Measurements from ENCODE around the gene PTGFRN. TPM values are rescaled to one million over a fixed set of nuclear protein-coding genes. Genes with fewer than 3 reads are reported as not detected.

Gene PTGFRN
- total and polyA plus RNA-seq, 2 of the 4 experiments (the other 2 are of a cell fraction): 0.90 to 1.1 TPM

- Histone ChIP-seq H3K27me3 (ENCODE audit: control insufficient read depth, insufficient read depth, low read length) (peaks cover 2% of the 10 kb centered on the region; the same call in 1 of the 2 replicates), H3K9me3 (ENCODE audit: control insufficient read depth, insufficient read depth, low read length) (no peaks in the 10 kb centered on the region), H3K27ac (ENCODE audit: insufficient read depth, low read length) (no peak overlapping the region), H3K23ac (ENCODE audit: low read depth, low read length) (no peak overlapping the region), H2BK15ac (ENCODE audit: low read depth, low read length) (no peak overlapping the region), H3K14ac (replicated peaks; ENCODE audit: low read depth, low read length) (no peak overlapping the region), H4K20me1 (ENCODE audit: insufficient read depth, low read length) (no peaks in the 10 kb centered on the region), H3K4me1 (ENCODE audit: control insufficient read depth, insufficient read depth, low read length) (no peaks in the 10 kb centered on the region), H3K36me3 (ENCODE audit: control insufficient read depth, insufficient read depth, low read length) (no peaks in the 10 kb centered on the region), H3K4me3 (ENCODE audit: insufficient read depth, low read depth, low read length) (no peak overlapping the region), H2BK5ac (ENCODE audit: low read depth, low read length, poor library complexity, severe bottlenecking) (no peak overlapping the region), H2BK20ac (ENCODE audit: low read depth, low read length) (no peak overlapping the region), H2AK5ac (ENCODE audit: low read depth, low read length) (no peak overlapping the region), H2BK120ac (ENCODE audit: low read depth, low read length) (no peak overlapping the region), H3K9me1 (ENCODE audit: insufficient read depth, low read length) (no peaks in the 10 kb centered on the region), H2AFZ (replicated peaks; ENCODE audit: low read length, poor library complexity) (no peak overlapping the region), H3K9ac (ENCODE audit: low read depth, low read length) (no peak overlapping the region), H3K4ac (ENCODE audit: low read depth, low read length) (no peak overlapping the region), H3K4me2 (ENCODE audit: low read depth, low read length) (no peak overlapping the region), H3K18ac (ENCODE audit: low read depth, low read length) (no peak overlapping the region), H2AK9ac (replicated peaks; ENCODE audit: low read depth, low read length, poor library complexity) (no peak overlapping the region), H4K5ac (ENCODE audit: low read depth, low read length) (no peak overlapping the region), H3K79me1 (ENCODE audit: low read depth in 1 of 2, low read length in 2 of 2) (no peaks in the 10 kb centered on the region), H4K8ac (ENCODE audit: low read depth in 2 of 2, low read length in 2 of 2) (no peak overlapping the region), H4K91ac (ENCODE audit: insufficient read depth, low read depth, low read length) (no peak overlapping the region), H3K56ac (ENCODE audit: extremely low read depth, insufficient read depth, low read length) (no peak overlapping the region)
- no TSS peak for BruUV-seq (replicated peaks)
- dilution Hi-C loops (cut with HindIII; ENCODE audit: low sequenced_read_pairs, unreplicated experiment): no loop called here
- in situ Hi-C loops (cut with MboI; ENCODE audit: low sequenced_read_pairs): no loop called here
- ATAC-seq (ENCODE audit: low read depth) (no peak), DNase-seq (no peak)
- TF ChIP-seq BHLHE40 (IDR thresholded peaks at IDR 0.05; ENCODE audit: low read depth, low read length) (no peak), RAD21 (IDR thresholded peaks at IDR 0.05; ENCODE audit: low read length) (no peak), POLR2A (IDR thresholded peaks at IDR 0.05; ENCODE audit: low read depth, low read length) (no peak), FOS (IDR thresholded peaks at IDR 0.05; ENCODE audit: low read depth, low read length) (no peak), NFE2L2 (IDR thresholded peaks at IDR 0.05; ENCODE audit: low read depth, low read length) (no peak), USF2 (IDR thresholded peaks at IDR 0.05; ENCODE audit: low read depth, low read length) (no peak), MXI1 (IDR thresholded peaks at IDR 0.05; ENCODE audit: borderline replicate concordance, low read depth, low read length) (no peak), CTCF (conservative IDR thresholded peaks at IDR 0.05; ENCODE audit: low read depth, low read length) (no peak)
- intact Hi-C loops (cut with micrococcal nuclease): no loop called here
- ChIA-PET POLR2A (ENCODE audit: unreplicated experiment) (no interaction called here), CTCF (no interaction called here)
- no CpG with 5 or more reads among the region's 1 CpG for WGBS, 2 experiments (ENCODE audit: extremely low coverage in 2 of 2, insufficient read length in 1 of 2)
Observed at GRCh38 chr1:117029685-117030084, 120.0 kb downstream of the PTGFRN start.
